Naive thymus-derived CD8-positive, alpha-beta T cell (primary cell): ENCODE measurements around the gene ACSS2. TPM values are rescaled to one million over a fixed set of nuclear protein-coding genes. Genes with fewer than 3 reads are reported as not detected.
A peak's percentile ranks its signal among the peaks of the same experiment; 100 is the strongest.

ENCODE experiments used
- ATAC-seq, 2 donors: fragments of 150-1000 bp; cut with Tn5 transposase in 1 of 2; sonication (Bioruptor Pico), chemical (Tn5 transposase) in 1 of 2; 1 replicate in 1 of 2; 2 replicates in 1 of 2; pipeline ENCODE4 v1.10.0; 2021; ENCODE audit warnings: mild to moderate bottlenecking in 2 of 2, moderate library complexity in 2 of 2
- POLR2A ChIA-PET: fragments of 350-600 bp; sonication (Branson Sonifier 250); formaldehyde crosslinking; loops from one replicate; lab custom pipeline; 2021; ENCODE audit warnings: antibody characterized with exemption; lab: Charles Lee
- DNase-seq, 10 donors: peaks; one replicate each; pipeline versions ENCODE4 v3.0.0 to v3.0.0-alpha.2; 2020 to 2022
- H3K27ac Mint-ChIP-seq, 10 donors: one replicate each; pipeline ENCODE4 v1.8.0; 2020 to 2022; ENCODE audit warnings: mild to moderate bottlenecking in 10 of 10, mixed read lengths in 10 of 10, moderate library complexity in 4 of 10, inconsistent platforms in 1 of 10
- H3K27me3 Mint-ChIP-seq, 5 donors: one replicate each; pipeline ENCODE4 v1.8.0; 2021 to 2022; ENCODE audit warnings: mixed read lengths in 5 of 5
- H3K36me3 Mint-ChIP-seq, 3 donors: one replicate each; pipeline ENCODE4 v1.8.0; 2020 to 2022; ENCODE audit warnings: mixed read lengths in 3 of 3, mild to moderate bottlenecking in 2 of 3, inconsistent platforms in 1 of 3
- H3K4me1 Mint-ChIP-seq, 4 donors: one replicate each; pipeline ENCODE4 v1.8.0; 2021 to 2022; ENCODE audit warnings: mixed read lengths in 4 of 4
- H3K4me3 Mint-ChIP-seq, 10 donors: one replicate each; pipeline ENCODE4 v1.8.0; 2020 to 2022; ENCODE audit warnings: mild to moderate bottlenecking in 10 of 10, mixed read lengths in 10 of 10, moderate library complexity in 6 of 10, inconsistent platforms in 1 of 10
- H3K9me3 Mint-ChIP-seq, 9 donors: one replicate each; pipeline ENCODE4 v1.8.0; 2020 to 2022; ENCODE audit warnings: mixed read lengths in 9 of 9, mild to moderate bottlenecking in 3 of 9, inconsistent platforms in 1 of 9, moderate library complexity in 1 of 9
- polyA plus RNA-seq, 3 donors: library from polyadenylated mRNA; unstranded; fragments of 300-500 nt; fragmentation: Illumina TruSeq; gene quantifications; one replicate each; pipeline ENCODE4 v1.2.3, GENCODE V29; 2021
- total RNA-seq, 8 experiments: library from RNA in 2 of 8; stranded (reverse) in 2 of 8; gene quantifications; one replicate each; pipeline ENCODE4 v1.2.3 and lab custom pipeline; 2021 to 2026

ACSS2 gene
- total and polyA plus RNA-seq, 5 experiments from 2014 or later = 9.1 to 27.9 (median 10.9) TPM

- POLR2A ChIA-PET = interaction anchor here (0.7 to 1.6 kb wide), 3 partner anchors 14 to 131 kb away, joined by 4 to 7 read pairs (median 5); partner anchors contain the start of genes GGT7 and NCOA6
- ATAC-seq = no peak
- H3K9me3 Mint-ChIP-seq = no peaks in the 10 kb centered on the region
- H3K4me3 Mint-ChIP-seq = peak overlapping the region in 7 of 10 donors; percentile 13 to 100 (median 98)
- peak overlapping the region in 7 of 10 donors; percentile 31 to 97 (median 97) for H3K27ac Mint-ChIP-seq
- no peaks in the 10 kb centered on the region for H3K27me3 Mint-ChIP-seq
- peaks cover 21 to 43% (median 29%) of the 10 kb centered on the region in 4 donors for H3K4me1 Mint-ChIP-seq
- H3K36me3 Mint-ChIP-seq = no peaks in the 10 kb centered on the region
- DNase-seq = no peak
These were observed 80.5 kb downstream of the ACSS2 start for GRCh38 chr20:34956751-34957472.

- POLR2A ChIA-PET = no interaction called here
- Mint-ChIP-seq H3K9me3 (no peaks in the 10 kb centered on the region), H3K4me3 (no peak overlapping the region), H3K27me3 (no peaks in the 10 kb centered on the region), H3K27ac (no peak overlapping the region), H3K36me3 (no peaks in the 10 kb centered on the region), H3K4me1 (peaks cover 0 to 6% (median 3%) of the 10 kb centered on the region in 4 donors)
- DNase-seq (no peak), ATAC-seq (no peak)
These were observed 88.1 kb downstream of the ACSS2 start for GRCh38 chr20:34964486-34964885.

- Mint-ChIP-seq H3K27ac (peak overlapping the region in 1 of 10 donors; percentile 49), H3K27me3 (no peaks in the 10 kb centered on the region), H3K4me1 (peaks cover 0 to 6% (median 3%) of the 10 kb centered on the region in 4 donors), H3K36me3 (no peaks in the 10 kb centered on the region), H3K9me3 (no peaks in the 10 kb centered on the region), H3K4me3 (no peak overlapping the region)
- DNase-seq (no peak), ATAC-seq (no peak)
- POLR2A ChIA-PET = no interaction called here
These were observed 88.6 kb downstream of the ACSS2 start for GRCh38 chr20:34965051-34965450.

- POLR2A ChIA-PET = no interaction called here
These were observed 91.0 kb downstream of the ACSS2 start for GRCh38 chr20:34967421-34967820.

GRCh38 chr20:34968042-34968775, 91.8 kb downstream of the ACSS2 start:
- H3K4me3 Mint-ChIP-seq = no peak overlapping the region
- no peak for DNase-seq
- no peaks in the 10 kb centered on the region for H3K36me3 Mint-ChIP-seq
- no peak overlapping the region for H3K27ac Mint-ChIP-seq
- H3K9me3 Mint-ChIP-seq = no peaks in the 10 kb centered on the region
- ATAC-seq = no peak
- POLR2A ChIA-PET = interaction anchor here (0.5 kb wide), 1 partner anchor 61 kb away, joined by 4 read pairs; no protein-coding TSS in a partner anchor
- H3K27me3 Mint-ChIP-seq = peaks cover 0 to 4% (median 0%) of the 10 kb centered on the region in 5 donors
- no peaks in the 10 kb centered on the region for H3K4me1 Mint-ChIP-seq

More at GRCh38 chr20:34967421-34967820, 91.0 kb downstream of the ACSS2 start:
- ATAC-seq (no peak), DNase-seq (no peak)
- H3K36me3 Mint-ChIP-seq = no peaks in the 10 kb centered on the region
- no peak overlapping the region for H3K27ac Mint-ChIP-seq
- peaks cover 0 to 4% (median 0%) of the 10 kb centered on the region in 5 donors for H3K27me3 Mint-ChIP-seq
- no peaks in the 10 kb centered on the region for H3K4me1 Mint-ChIP-seq
- H3K9me3 Mint-ChIP-seq = no peaks in the 10 kb centered on the region
- no peak overlapping the region for H3K4me3 Mint-ChIP-seq

- POLR2A ChIA-PET = interaction anchor here (0.5 to 1.1 kb wide), 2 partner anchors 98 to 767 kb away, joined by 4 read pairs; partner anchors contain the start of gene GGT7
- peaks cover 0 to 4% (median 0%) of the 10 kb centered on the region in 5 donors for H3K27me3 Mint-ChIP-seq
- H3K36me3 Mint-ChIP-seq = no peaks in the 10 kb centered on the region
- no peak for ATAC-seq
- DNase-seq = peak in 1 of 10 donors; percentile 23
- H3K4me3 Mint-ChIP-seq = no peak overlapping the region
- H3K4me1 Mint-ChIP-seq = no peaks in the 10 kb centered on the region
- no peaks in the 10 kb centered on the region for H3K9me3 Mint-ChIP-seq
- H3K27ac Mint-ChIP-seq = no peak overlapping the region
These were observed 93.9 kb downstream of the ACSS2 start for GRCh38 chr20:34970193-34970840.

- DNase-seq (no peak), ATAC-seq (no peak)
- POLR2A ChIA-PET = interaction anchor here (0.5 kb wide), 1 partner anchor 766 kb away, joined by 4 read pairs; no protein-coding TSS in a partner anchor
- Mint-ChIP-seq H3K4me3 (no peak overlapping the region), H3K4me1 (no peaks in the 10 kb centered on the region), H3K27me3 (peaks cover 0 to 4% (median 0%) of the 10 kb centered on the region in 5 donors), H3K27ac (peak overlapping the region in 1 of 10 donors; percentile 70), H3K36me3 (no peaks in the 10 kb centered on the region), H3K9me3 (no peaks in the 10 kb centered on the region)
These were observed 94.6 kb downstream of the ACSS2 start for GRCh38 chr20:34970846-34971560.

GRCh38 chr20:34971561-34972235, 95.3 kb downstream of the ACSS2 start:
- peaks cover 0 to 4% (median 0%) of the 10 kb centered on the region in 5 donors for H3K27me3 Mint-ChIP-seq

GRCh38 chr20:34974246-34974645, 97.8 kb downstream of the ACSS2 start:
- H3K4me1 Mint-ChIP-seq = no peaks in the 10 kb centered on the region
- no peak overlapping the region for H3K4me3 Mint-ChIP-seq
- peaks cover 2 to 18% (median 12%) of the 10 kb centered on the region in 5 donors for H3K27me3 Mint-ChIP-seq
- ATAC-seq (no peak), DNase-seq (no peak)
- H3K36me3 Mint-ChIP-seq = no peaks in the 10 kb centered on the region
- POLR2A ChIA-PET = no interaction called here
- no peak overlapping the region for H3K27ac Mint-ChIP-seq
- H3K9me3 Mint-ChIP-seq = no peaks in the 10 kb centered on the region

More at GRCh38 chr20:34971561-34972235, 95.3 kb downstream of the ACSS2 start:
- no peak for DNase-seq
- Mint-ChIP-seq H3K4me1 (no peaks in the 10 kb centered on the region), H3K9me3 (no peaks in the 10 kb centered on the region), H3K36me3 (no peaks in the 10 kb centered on the region), H3K4me3 (no peak overlapping the region), H3K27ac (no peak overlapping the region)
- no peak for ATAC-seq
- POLR2A ChIA-PET = no interaction called here

GRCh38 chr20:34976286-34976685, 99.9 kb downstream of the ACSS2 start:
- DNase-seq = peak in 1 of 10 donors; percentile 18
- H3K4me3 Mint-ChIP-seq = no peak overlapping the region
- H3K9me3 Mint-ChIP-seq = no peaks in the 10 kb centered on the region

More at GRCh38 chr20:34976286-34976685, 99.9 kb downstream of the ACSS2 start:
- Mint-ChIP-seq H3K4me1 (no peaks in the 10 kb centered on the region), H3K27me3 (peaks cover 3 to 31% (median 14%) of the 10 kb centered on the region in 5 donors), H3K36me3 (no peaks in the 10 kb centered on the region), H3K27ac (peak overlapping the region in 1 of 10 donors; percentile 27)
- POLR2A ChIA-PET = no interaction called here
- no peak for ATAC-seq
